ENCODE measurements around the gene PPP1R17.

The PPP1R17 gene

GRCh38 chr7:31688996-31689395 lies 2.0 kb downstream of the PPP1R17 start:
- H3K36me3 ChIP-seq = no peaks in the 10 kb centered on the region
- no peaks in the 10 kb centered on the region for H3K4me1 ChIP-seq
- DNase-seq = no peak
- H3K27me3 ChIP-seq = no peaks in the 10 kb centered on the region
- intact Hi-C loops (cut with DNase I; ENCODE audit: low total_unique reads) = no loop called here
- no peak overlapping the region for H3K4me3 ChIP-seq
- TF ChIP-seq, protein P1, sequence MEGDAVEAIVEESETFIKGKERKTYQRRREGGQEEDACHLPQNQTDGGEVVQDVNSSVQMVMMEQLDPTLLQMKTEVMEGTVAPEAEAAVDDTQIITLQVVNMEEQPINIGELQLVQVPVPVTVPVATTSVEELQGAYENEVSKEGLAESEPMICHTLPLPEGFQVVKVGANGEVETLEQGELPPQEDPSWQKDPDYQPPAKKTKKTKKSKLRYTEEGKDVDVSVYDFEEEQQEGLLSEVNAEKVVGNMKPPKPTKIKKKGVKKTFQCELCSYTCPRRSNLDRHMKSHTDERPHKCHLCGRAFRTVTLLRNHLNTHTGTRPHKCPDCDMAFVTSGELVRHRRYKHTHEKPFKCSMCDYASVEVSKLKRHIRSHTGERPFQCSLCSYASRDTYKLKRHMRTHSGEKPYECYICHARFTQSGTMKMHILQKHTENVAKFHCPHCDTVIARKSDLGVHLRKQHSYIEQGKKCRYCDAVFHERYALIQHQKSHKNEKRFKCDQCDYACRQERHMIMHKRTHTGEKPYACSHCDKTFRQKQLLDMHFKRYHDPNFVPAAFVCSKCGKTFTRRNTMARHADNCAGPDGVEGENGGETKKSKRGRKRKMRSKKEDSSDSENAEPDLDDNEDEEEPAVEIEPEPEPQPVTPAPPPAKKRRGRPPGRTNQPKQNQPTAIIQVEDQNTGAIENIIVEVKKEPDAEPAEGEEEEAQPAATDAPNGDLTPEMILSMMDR (IDR thresholded peaks at IDR 0.05) = no peak
- no peaks in the 10 kb centered on the region for H3K9me3 ChIP-seq
- H3K27ac ChIP-seq = no peak overlapping the region

GRCh38 chr7:31690935-31691334 lies 3.9 kb downstream of the PPP1R17 start:
- DNase-seq = no peak
- TF ChIP-seq, protein P1 (IDR thresholded peaks at IDR 0.05) = no peak
- no peaks in the 10 kb centered on the region for H3K27me3 ChIP-seq
- no peaks in the 10 kb centered on the region for H3K9me3 ChIP-seq
- no peak overlapping the region for H3K4me3 ChIP-seq
- H3K27ac ChIP-seq = no peak overlapping the region
- no peaks in the 10 kb centered on the region for H3K36me3 ChIP-seq
- no peaks in the 10 kb centered on the region for H3K4me1 ChIP-seq
- intact Hi-C loops (cut with DNase I; ENCODE audit: low total_unique reads) = no loop called here

- H3K27ac ChIP-seq = no peak overlapping the region
- H3K9me3 ChIP-seq = no peaks in the 10 kb centered on the region
- intact Hi-C loops (cut with DNase I; ENCODE audit: low total_unique reads) = no loop called here
- H3K4me3 ChIP-seq = no peak overlapping the region
- TF ChIP-seq, protein P1 (IDR thresholded peaks at IDR 0.05) = no peak
- no peaks in the 10 kb centered on the region for H3K36me3 ChIP-seq
- DNase-seq = no peak
- H3K27me3 ChIP-seq = no peaks in the 10 kb centered on the region
- no peaks in the 10 kb centered on the region for H3K4me1 ChIP-seq
Measured at GRCh38 chr7:31692451-31692850, 5.4 kb downstream of the PPP1R17 start.

GRCh38 chr7:31692871-31693270 lies 5.9 kb downstream of the PPP1R17 start:
- no peaks in the 10 kb centered on the region for H3K27me3 ChIP-seq

DNA sequence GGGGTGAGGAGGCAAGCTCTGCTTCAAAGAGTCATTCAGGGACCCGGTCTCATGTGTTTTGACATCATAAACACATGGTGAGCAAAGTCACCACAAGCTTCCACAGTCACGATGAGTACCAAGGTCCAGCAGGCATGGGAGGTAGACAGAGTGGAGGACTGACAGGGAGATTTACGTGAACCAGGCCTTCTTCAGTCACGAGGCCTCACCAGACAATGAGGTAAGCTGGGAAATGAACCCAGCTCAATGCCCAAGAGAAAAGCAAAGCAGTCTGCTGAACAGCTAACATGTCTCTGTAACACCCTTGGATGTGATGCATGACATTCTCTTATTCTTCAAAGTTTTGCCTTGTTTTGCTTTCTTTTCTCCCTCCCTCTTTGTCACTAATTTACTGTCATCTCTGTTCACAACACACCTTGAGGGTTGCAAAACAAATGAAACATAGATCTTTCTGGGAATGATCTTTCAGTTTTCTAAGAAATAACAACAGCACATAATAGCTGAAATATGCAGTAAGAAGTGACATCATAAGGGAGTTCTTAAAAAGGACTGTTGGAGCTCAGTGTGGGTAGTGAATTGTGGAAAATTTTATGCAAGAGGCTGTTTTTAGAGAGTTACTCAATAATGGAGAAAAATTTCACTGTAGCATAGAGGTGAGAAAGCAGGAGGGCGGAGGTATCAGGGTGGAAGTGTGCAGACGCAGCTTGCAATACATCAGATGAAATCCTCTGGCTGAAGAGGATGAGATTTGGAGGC lies 9.0 kb downstream of the PPP1R17 start:
- H3K9me3 ChIP-seq = no peaks in the 10 kb centered on the region

More at GRCh38 chr7:31692871-31693270, 5.9 kb downstream of the PPP1R17 start:
- no peak overlapping the region for H3K27ac ChIP-seq
- no peaks in the 10 kb centered on the region for H3K36me3 ChIP-seq
- intact Hi-C loops (cut with DNase I; ENCODE audit: low total_unique reads) = no loop called here
- H3K4me3 ChIP-seq = no peak overlapping the region
- H3K4me1 ChIP-seq = no peaks in the 10 kb centered on the region
- no peak for DNase-seq
- no peaks in the 10 kb centered on the region for H3K9me3 ChIP-seq
- TF ChIP-seq, protein P1 (IDR thresholded peaks at IDR 0.05) = no peak

More for the DNA sequence above, 9.0 kb downstream of the PPP1R17 start:
- Histone ChIP-seq H3K4me1 (no peaks in the 10 kb centered on the region), H3K36me3 (no peaks in the 10 kb centered on the region), H3K27ac (no peak overlapping the region), H3K27me3 (no peaks in the 10 kb centered on the region), H3K4me3 (no peak overlapping the region)
- TF ChIP-seq, protein P1 (IDR thresholded peaks at IDR 0.05) = no peak
- no peak for DNase-seq
- intact Hi-C loops (cut with DNase I; ENCODE audit: low total_unique reads) = no loop called here
